Neutrophil (primary cell): ENCODE data around the gene RNF41.

ENCODE experiments used
- H3K27ac ChIP-seq: fragments of 200-600 bp; sonication (generic); 2 replicates; pipeline ENCODE4 v1.5.1; 2016; ENCODE audit warnings: mild to moderate bottlenecking, moderate library complexity
- H3K27me3 ChIP-seq: fragments of 200-600 bp; sonication (generic); 2 replicates; pipeline ENCODE4 v1.6.0; 2016; ENCODE audit warnings: mild to moderate bottlenecking
- H3K36me3 ChIP-seq: fragments of 200-600 bp; sonication (generic); 2 replicates; pipeline ENCODE4 v1.5.1; 2017
- H3K4me1 ChIP-seq, 2 experiments: fragments of 200-600 bp in 1 of 2; sonication (generic) in 1 of 2; 1 replicate in 1 of 2; 2 replicates in 1 of 2; pipeline versions ENCODE4 v1.5.1 to v1.6.1; 2013 to 2016; ENCODE audit warnings: low read depth in 1 of 2, low read length in 1 of 2, mild to moderate bottlenecking in 1 of 2, moderate library complexity in 1 of 2; ENCODE audit not compliant: control insufficient read depth in 1 of 2, insufficient read depth in 1 of 2
- H3K4me3 ChIP-seq, 2 experiments: fragments of 200-600 bp in 1 of 2; sonication (generic) in 1 of 2; 1 replicate in 1 of 2; 2 replicates in 1 of 2; pipeline ENCODE4 v1.5.1; 2013 to 2016; ENCODE audit warnings: low read depth in 1 of 2, low read length in 1 of 2, mild to moderate bottlenecking in 1 of 2, moderate library complexity in 1 of 2
- H3K9me3 ChIP-seq: fragments of 200-600 bp; sonication (generic); 2 replicates; pipeline ENCODE4 v1.5.1; 2016
- TF ChIP-seq, protein P1 (sequence below): fragments of 200-600 bp; sonication (generic); IDR thresholded peaks from 2 replicates; pipeline ENCODE4 v1.5.1; 2016; ENCODE audit warnings: antibody characterized with exemption

Gene RNF41

DNA sequence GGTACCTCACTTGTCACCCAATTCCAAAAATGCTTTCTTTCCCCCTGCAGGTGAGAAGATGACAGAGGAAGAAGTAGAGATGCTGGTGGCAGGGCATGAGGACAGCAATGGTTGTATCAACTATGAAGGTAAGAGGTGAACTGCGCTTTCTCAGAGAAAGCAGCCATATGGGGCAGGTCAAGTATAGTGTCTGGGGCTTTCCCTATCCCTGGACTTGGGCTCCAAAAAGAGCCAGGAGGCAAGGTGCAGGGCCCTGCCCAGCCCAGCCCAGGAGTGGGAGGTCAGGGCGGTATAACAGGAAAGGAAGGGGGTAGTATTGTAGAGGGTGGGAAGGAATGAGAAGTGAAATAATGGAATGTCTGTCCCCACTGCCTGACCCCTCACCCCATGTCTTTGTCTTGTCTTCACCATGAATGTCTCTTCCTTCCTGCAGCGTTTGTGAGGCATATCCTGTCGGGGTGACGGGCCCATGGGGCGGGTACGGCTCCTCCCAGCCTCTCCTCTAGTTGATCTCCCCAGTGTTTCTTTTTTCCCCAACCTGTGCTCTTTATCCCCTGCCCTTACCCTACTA lies 61.4 kb downstream of the RNF41 start:
- Histone ChIP-seq H3K4me3 (peak overlapping the region; percentile 67 to 99), H3K36me3 (peaks cover 57% of the 10 kb centered on the region), H3K4me1 (peaks cover 44 to 50% of the 10 kb centered on the region in 2 experiments), H3K27ac (peak overlapping the region; percentile 96), H3K9me3 (no peaks in the 10 kb centered on the region), H3K27me3 (no peaks in the 10 kb centered on the region)
- TF ChIP-seq, protein P1, sequence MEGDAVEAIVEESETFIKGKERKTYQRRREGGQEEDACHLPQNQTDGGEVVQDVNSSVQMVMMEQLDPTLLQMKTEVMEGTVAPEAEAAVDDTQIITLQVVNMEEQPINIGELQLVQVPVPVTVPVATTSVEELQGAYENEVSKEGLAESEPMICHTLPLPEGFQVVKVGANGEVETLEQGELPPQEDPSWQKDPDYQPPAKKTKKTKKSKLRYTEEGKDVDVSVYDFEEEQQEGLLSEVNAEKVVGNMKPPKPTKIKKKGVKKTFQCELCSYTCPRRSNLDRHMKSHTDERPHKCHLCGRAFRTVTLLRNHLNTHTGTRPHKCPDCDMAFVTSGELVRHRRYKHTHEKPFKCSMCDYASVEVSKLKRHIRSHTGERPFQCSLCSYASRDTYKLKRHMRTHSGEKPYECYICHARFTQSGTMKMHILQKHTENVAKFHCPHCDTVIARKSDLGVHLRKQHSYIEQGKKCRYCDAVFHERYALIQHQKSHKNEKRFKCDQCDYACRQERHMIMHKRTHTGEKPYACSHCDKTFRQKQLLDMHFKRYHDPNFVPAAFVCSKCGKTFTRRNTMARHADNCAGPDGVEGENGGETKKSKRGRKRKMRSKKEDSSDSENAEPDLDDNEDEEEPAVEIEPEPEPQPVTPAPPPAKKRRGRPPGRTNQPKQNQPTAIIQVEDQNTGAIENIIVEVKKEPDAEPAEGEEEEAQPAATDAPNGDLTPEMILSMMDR, result no peak

DNA sequence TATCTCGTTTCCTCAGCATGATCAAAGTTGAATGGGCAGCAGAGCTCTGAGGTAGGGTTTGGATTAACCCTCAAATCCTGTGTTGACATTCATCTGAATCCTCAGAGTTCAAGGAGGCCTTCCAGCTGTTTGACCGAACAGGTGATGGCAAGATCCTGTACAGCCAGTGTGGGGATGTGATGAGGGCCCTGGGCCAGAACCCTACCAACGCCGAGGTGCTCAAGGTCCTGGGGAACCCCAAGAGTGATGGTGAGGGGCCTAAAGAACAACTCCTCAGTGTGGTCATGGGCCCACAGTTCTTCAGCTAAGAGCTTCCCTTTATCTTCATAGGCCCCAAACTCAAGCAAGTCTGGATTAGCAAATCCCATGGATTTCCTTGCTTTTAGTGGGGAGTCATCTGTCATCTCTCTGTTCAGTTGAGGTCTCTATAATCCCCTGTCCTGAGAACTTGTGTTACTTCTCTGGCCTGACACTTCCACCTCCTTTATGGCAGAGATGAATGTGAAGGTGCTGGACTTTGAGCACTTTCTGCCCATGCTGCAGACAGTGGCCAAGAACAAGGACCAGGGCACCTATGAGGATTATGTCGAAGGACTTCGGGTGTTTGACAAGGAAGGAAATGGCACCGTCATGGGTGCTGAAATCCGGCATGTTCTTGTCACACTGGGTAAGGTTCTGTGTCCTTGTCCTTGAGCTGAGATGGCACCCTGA lies 62.1 kb downstream of the RNF41 start:
- peaks cover 44 to 50% of the 10 kb centered on the region in 2 experiments for H3K4me1 ChIP-seq
- H3K36me3 ChIP-seq, result peaks cover 51% of the 10 kb centered on the region

DNA sequence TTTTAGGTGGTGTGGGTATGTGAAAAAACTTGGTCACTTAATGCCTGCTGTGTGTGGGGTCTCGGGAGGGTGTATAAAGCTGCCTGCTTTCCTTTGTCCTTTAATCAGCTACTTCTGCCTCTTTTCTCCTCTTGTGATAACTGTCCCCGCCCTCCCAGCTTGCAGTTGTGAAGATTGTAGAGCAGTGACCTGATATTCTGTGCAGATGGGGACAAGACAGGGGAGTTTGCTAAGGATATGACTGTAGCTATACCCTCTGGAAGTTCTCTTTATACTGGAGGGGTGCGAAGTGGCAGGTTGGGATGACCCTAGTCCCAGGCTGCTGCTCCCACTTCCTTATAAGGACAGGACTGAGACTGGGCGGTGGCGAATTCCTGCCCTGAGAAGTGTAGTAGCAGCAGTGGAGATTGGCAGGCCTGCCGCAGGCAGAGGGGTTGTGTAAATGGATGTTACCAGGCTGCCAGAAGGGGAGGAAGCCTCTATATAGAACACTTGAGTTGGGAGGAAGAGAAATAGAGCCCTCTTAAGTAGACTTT lies 62.7 kb downstream of the RNF41 start:
- Histone ChIP-seq H3K36me3 (peaks cover 45% of the 10 kb centered on the region), H3K4me1 (peaks cover 44 to 50% of the 10 kb centered on the region in 2 experiments), H3K4me3 (peak overlapping the region; percentile 67 to 99), H3K27me3 (no peaks in the 10 kb centered on the region), H3K9me3 (no peaks in the 10 kb centered on the region), H3K27ac (peak overlapping the region; percentile 96)
- TF ChIP-seq, protein P1, result no peak

More for the DNA sequence above, 62.1 kb downstream of the RNF41 start:
- Histone ChIP-seq H3K27me3 (no peaks in the 10 kb centered on the region), H3K4me3 (peak overlapping the region; percentile 67 to 99), H3K9me3 (no peaks in the 10 kb centered on the region), H3K27ac (peak overlapping the region; percentile 96)
- TF ChIP-seq, protein P1, result no peak

DNA sequence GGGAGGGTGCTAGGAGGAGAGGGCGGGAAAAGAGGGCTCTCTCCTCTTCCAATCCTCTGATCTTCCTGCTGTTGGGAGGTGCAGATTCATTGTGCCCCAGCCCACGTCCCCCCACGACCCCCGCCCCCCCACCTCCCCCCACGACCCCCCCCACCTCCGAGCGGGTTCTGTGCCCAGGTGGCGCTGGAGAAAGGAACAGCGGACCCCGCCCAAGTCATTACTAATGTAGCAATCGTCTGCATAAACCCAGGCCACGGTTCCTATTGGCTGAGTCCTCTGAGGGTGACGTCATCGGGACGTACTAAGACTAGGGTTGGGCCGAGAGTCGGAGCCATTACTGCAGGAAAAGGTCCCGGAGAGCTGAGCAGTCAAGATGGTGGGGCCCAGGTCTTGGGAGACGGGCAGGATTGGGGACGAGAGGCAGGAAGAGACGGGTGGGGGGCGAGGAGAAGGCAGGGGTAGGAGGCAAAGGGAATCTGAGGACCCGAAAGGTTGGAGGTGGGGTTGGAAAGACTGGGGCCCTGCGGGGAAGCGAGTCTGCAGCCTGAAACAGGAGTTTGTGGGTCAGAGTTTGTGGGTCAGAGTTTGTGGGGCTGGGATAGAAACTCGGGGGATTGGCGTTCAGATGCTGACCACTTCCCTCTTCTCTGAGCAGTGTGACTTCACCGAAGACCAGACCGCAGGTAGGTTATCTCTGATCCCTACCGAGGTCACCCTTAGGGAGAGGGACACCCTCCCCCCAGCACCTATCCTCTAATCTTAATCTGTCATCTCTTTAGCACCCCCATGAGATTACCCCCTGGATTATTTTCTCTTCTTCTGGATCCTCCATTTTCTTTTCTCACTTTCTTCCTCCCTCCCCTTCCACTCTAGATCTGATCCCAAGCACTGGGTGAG lies 63.4 kb downstream of the RNF41 start, which contains the start of gene MYL6:
Gene MYL6, plus strand, starts transcription at position 331 of the 897 bp plus-strand sequence. Its CDS starts 43 bp downstream, at position 374.
- TF ChIP-seq, protein P1, result peak; percentile 8
- Histone ChIP-seq H3K36me3 (peaks cover 37% of the 10 kb centered on the region), H3K9me3 (no peaks in the 10 kb centered on the region), H3K4me1 (peaks cover 44 to 52% of the 10 kb centered on the region in 2 experiments), H3K4me3 (peak within 1 kb of the TSS; percentile 67 to 99), H3K27me3 (no peaks in the 10 kb centered on the region), H3K27ac (peak within 1 kb of the TSS; percentile 96)
